Measurements from ENCODE around the gene CADPS. TPM values are rescaled to one million over a fixed set of nuclear protein-coding genes. Genes with fewer than 3 reads are reported as not detected.

CADPS gene
- total RNA-seq, 2 donors from 2014 or later = 11.7 to 20.8 TPM

DNA sequence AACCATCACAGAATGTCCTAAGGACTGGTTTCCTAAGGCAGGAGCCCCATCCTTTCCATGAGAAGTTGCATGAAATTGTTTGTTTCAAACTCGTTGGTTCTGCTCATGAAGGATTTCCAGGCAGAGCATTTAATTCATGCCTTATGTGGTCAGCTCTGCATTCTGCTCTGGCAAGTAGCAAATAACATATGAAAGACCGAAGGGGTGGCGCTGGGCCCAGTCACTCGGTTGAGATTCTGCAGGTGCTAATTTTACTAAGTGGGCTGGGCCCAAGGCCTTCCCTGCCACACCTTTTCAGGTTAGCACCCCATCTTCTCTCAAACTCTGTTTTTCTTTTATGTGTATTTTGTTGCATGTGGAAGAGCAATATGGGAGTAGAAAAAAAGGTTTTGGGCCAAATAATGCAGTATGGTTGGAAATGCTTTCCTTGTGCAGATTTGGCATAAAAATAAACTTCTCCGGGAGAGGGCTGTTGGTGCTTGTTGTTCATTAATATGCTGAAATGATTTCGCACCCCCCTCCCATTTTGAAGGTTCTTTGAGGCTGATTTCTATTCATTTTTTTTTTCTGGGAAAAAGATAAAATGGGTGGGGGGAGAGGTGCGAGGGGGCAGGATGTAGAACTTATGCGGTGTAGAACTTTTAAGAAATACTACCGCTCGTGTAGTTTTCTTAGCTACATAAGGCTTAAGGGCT lies 318.9 kb downstream of the CADPS start:
- no peak overlapping the region for H3K4me3 ChIP-seq (ENCODE audit: low read length)
- H3K4me1 ChIP-seq (ENCODE audit: control insufficient read depth, insufficient read depth, low read length) = no peaks in the 10 kb centered on the region
- TF ChIP-seq, protein P1, sequence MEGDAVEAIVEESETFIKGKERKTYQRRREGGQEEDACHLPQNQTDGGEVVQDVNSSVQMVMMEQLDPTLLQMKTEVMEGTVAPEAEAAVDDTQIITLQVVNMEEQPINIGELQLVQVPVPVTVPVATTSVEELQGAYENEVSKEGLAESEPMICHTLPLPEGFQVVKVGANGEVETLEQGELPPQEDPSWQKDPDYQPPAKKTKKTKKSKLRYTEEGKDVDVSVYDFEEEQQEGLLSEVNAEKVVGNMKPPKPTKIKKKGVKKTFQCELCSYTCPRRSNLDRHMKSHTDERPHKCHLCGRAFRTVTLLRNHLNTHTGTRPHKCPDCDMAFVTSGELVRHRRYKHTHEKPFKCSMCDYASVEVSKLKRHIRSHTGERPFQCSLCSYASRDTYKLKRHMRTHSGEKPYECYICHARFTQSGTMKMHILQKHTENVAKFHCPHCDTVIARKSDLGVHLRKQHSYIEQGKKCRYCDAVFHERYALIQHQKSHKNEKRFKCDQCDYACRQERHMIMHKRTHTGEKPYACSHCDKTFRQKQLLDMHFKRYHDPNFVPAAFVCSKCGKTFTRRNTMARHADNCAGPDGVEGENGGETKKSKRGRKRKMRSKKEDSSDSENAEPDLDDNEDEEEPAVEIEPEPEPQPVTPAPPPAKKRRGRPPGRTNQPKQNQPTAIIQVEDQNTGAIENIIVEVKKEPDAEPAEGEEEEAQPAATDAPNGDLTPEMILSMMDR (conservative IDR thresholded peaks at IDR 0.05) = no peak
- H3K27me3 ChIP-seq (ENCODE audit: control insufficient read depth, insufficient read depth, low read length, poor library complexity, severe bottlenecking) = no peaks in the 10 kb centered on the region
- Mint-ChIP-seq H3K4me3 (no peak overlapping the region), H3K36me3 (ENCODE audit: low read depth) (no peaks in the 10 kb centered on the region), H3K4me1 (no peaks in the 10 kb centered on the region), H3K27me3 (ENCODE audit: insufficient read depth) (peaks cover 8% of the 10 kb centered on the region), H3K9me3 (no peaks in the 10 kb centered on the region), H3K27ac (no peak overlapping the region)
- 79 to 82% methylated on average over 7 to 10 of the region's 10 CpGs for WGBS, 2 experiments (ENCODE audit: insufficient coverage in 1 of 2, insufficient read length in 1 of 2)
- H3K9me3 ChIP-seq (ENCODE audit: control insufficient read depth, low read length) = no peaks in the 10 kb centered on the region
- no peaks in the 10 kb centered on the region for H3K36me3 ChIP-seq (ENCODE audit: control insufficient read depth, insufficient read depth, low read length)
- no peak overlapping the region for H3K9ac ChIP-seq (ENCODE audit: extremely low read depth, low read length, poor library complexity, severe bottlenecking)
- H3K27ac ChIP-seq (ENCODE audit: low read depth, low read length) = no peak overlapping the region
- peak; percentile 67 for DNase-seq

DNA sequence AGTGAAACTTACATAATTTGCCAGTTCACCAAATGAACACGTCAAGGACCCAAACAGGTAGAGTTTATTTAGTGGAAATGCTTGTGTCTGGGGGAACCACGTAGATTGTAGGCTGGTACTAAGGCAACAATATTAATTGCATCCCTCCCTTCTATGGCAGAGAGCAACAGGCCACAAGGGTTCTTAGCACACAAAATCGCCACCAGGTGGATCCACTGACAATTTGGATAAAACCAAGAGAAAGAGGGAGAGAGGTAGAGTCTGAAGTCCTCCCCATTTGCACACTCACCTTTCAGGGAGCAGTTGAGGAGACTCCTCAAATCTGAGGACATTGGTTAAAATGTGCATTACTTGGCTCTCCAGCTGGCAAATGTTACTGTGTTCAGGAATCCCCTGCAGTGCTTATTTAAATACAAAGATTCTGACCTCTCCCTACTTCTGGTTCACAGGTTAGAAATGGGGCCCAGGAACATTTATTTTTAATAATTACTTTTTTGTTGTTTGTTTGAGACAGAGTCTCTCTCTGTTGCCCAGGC lies 320.9 kb downstream of the CADPS start:
- Histone ChIP-seq H3K4me1 (ENCODE audit: control insufficient read depth, insufficient read depth, low read length) (peaks cover 3% of the 10 kb centered on the region), H3K4me3 (ENCODE audit: low read length) (no peak overlapping the region), H3K27ac (ENCODE audit: low read depth, low read length) (no peak overlapping the region), H3K9ac (ENCODE audit: extremely low read depth, low read length, poor library complexity, severe bottlenecking) (no peak overlapping the region), H3K9me3 (ENCODE audit: control insufficient read depth, low read length) (no peaks in the 10 kb centered on the region), H3K36me3 (ENCODE audit: control insufficient read depth, insufficient read depth, low read length) (no peaks in the 10 kb centered on the region), H3K27me3 (ENCODE audit: control insufficient read depth, insufficient read depth, low read length, poor library complexity, severe bottlenecking) (no peaks in the 10 kb centered on the region)
- Mint-ChIP-seq H3K36me3 (ENCODE audit: low read depth) (no peaks in the 10 kb centered on the region), H3K4me3 (no peak overlapping the region), H3K27ac (no peak overlapping the region), H3K4me1 (peaks cover 7% of the 10 kb centered on the region), H3K9me3 (no peaks in the 10 kb centered on the region), H3K27me3 (ENCODE audit: insufficient read depth) (peaks cover 8% of the 10 kb centered on the region)
- DNase-seq = peak; percentile 64
- TF ChIP-seq, protein P1 (conservative IDR thresholded peaks at IDR 0.05) = peak; percentile 76
- 75% methylated on average over 3 of the region's 3 CpGs; no CpG with 5 or more reads in 1 of the 2 experiments for WGBS, 2 experiments (ENCODE audit: insufficient coverage in 1 of 2, insufficient read length in 1 of 2)

DNA sequence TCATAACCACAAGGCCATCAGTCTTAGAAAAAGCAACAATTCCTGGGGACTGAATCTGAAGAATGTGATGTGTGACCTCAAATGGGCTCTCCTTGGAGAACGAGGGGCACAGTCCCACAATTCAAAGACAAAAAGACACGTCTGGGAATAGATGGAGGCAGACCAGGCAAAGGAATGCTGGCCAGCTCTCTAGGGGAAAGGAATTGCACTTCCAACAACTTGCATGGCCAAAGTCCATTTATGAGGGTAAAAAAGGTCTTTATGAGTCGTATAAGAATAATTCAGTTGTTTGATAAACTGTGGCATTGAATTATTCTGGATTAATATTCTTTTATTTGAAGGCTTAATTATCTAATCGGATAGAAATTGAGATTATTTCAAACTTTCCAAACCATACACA lies 321.4 kb downstream of the CADPS start:
- Histone ChIP-seq H3K9ac (ENCODE audit: extremely low read depth, low read length, poor library complexity, severe bottlenecking) (no peak overlapping the region), H3K27ac (ENCODE audit: low read depth, low read length) (no peak overlapping the region), H3K27me3 (ENCODE audit: control insufficient read depth, insufficient read depth, low read length, poor library complexity, severe bottlenecking) (no peaks in the 10 kb centered on the region), H3K4me1 (ENCODE audit: control insufficient read depth, insufficient read depth, low read length) (peaks cover 3% of the 10 kb centered on the region), H3K36me3 (ENCODE audit: control insufficient read depth, insufficient read depth, low read length) (no peaks in the 10 kb centered on the region), H3K4me3 (ENCODE audit: low read length) (no peak overlapping the region), H3K9me3 (ENCODE audit: control insufficient read depth, low read length) (no peaks in the 10 kb centered on the region)
- WGBS, 2 experiments (ENCODE audit: insufficient coverage in 1 of 2, insufficient read length in 1 of 2) = 85 to 94% methylated on average over 3 to 4 of the region's 4 CpGs
- Mint-ChIP-seq H3K36me3 (ENCODE audit: low read depth) (no peaks in the 10 kb centered on the region), H3K9me3 (no peaks in the 10 kb centered on the region), H3K4me3 (no peak overlapping the region), H3K27ac (no peak overlapping the region), H3K27me3 (ENCODE audit: insufficient read depth) (peaks cover 8% of the 10 kb centered on the region), H3K4me1 (peaks cover 7% of the 10 kb centered on the region)
- no peak for DNase-seq
- TF ChIP-seq, protein P1 (conservative IDR thresholded peaks at IDR 0.05) = no peak

Data from endodermal cell (in vitro differentiated cells).